HG03469 (cell line): ENCODE results near the gene FLNA.
A peak's percentile ranks its signal among the peaks of the same experiment; 100 is the strongest.
"Not testable (repeated sequence)": the region's sequence is repeated elsewhere in the genome, so short reads cannot be mapped to it uniquely, and the experiment has no call there.

Experiments used
- ATAC-seq: cut with Tn5 transposase; IDR thresholded peaks from one replicate; pipeline ENCODE4 v1.9.1; 2021; ENCODE audit warnings: mild to moderate bottlenecking, moderate library complexity, moderate number of reproducible peaks; ENCODE audit not compliant: unreplicated experiment

The FLNA gene

GRCh38 chrX:154374313-154375155 is at the start of gene FLNA:
Gene FLNA, minus strand, starts transcription at chrX:154374634. Its CDS starts 3,389 bp downstream, at chrX:154371245.
- no peak for ATAC-seq

GRCh38 chrX:154420402-154420756 is 45.9 kb upstream of the FLNA start:
- ATAC-seq: no peak

- no peak for ATAC-seq
Measured at GRCh38 chrX:154419688-154420401, 45.4 kb upstream of the FLNA start.

GRCh38 chrX:154419189-154419588 is 44.8 kb upstream of the FLNA start:
- no peak for ATAC-seq

- no peak for ATAC-seq
Measured at GRCh38 chrX:154417157-154417556, 42.7 kb upstream of the FLNA start.

GRCh38 chrX:154413142-154413541 is 38.7 kb upstream of the FLNA start:
- ATAC-seq: no peak

- no peak for ATAC-seq
Measured at GRCh38 chrX:154412468-154412867, 38.0 kb upstream of the FLNA start.

GRCh38 chrX:154411981-154412340 is 37.5 kb upstream of the FLNA start:
- peak; percentile 26 for ATAC-seq

GRCh38 chrX:154409222-154409871 is 34.9 kb upstream of the FLNA start, which contains the start of gene DNASE1L1:
Gene DNASE1L1, minus strand, starts transcription at chrX:154409254. Its CDS starts 3,686 bp downstream, at chrX:154405568.
- no peak for ATAC-seq

- ATAC-seq: no peak
Measured at GRCh38 chrX:154408659-154409221, 34.3 kb upstream of the FLNA start.

GRCh38 chrX:154404625-154405192 is 30.3 kb upstream of the FLNA start:
- no peak for ATAC-seq

GRCh38 chrX:154403858-154404257 is 29.4 kb upstream of the FLNA start:
- no peak for ATAC-seq

GRCh38 chrX:154403192-154403591 is 28.8 kb upstream of the FLNA start:
- ATAC-seq: no peak

- ATAC-seq: no peak
Measured at GRCh38 chrX:154402622-154403127, 28.2 kb upstream of the FLNA start.

GRCh38 chrX:154401918-154402621 is 27.6 kb upstream of the FLNA start:
- ATAC-seq: no peak

- no peak for ATAC-seq
Measured at GRCh38 chrX:154401045-154401799, 26.8 kb upstream of the FLNA start.

GRCh38 chrX:154400369-154400817 is 26.0 kb upstream of the FLNA start:
- not testable (repeated sequence) for ATAC-seq

GRCh38 chrX:154399527-154400368 is 25.3 kb upstream of the FLNA start:
- ATAC-seq: no peak
